H1 (cell line): Measurements from ENCODE around the gene ADAMTS8. TPM values are rescaled to one million over a fixed set of nuclear protein-coding genes. Genes with fewer than 3 reads are reported as not detected.

ENCODE experiments used
- ASH2L ChIP-seq: fragments of 200-600, 300-600 bp; sonication (generic); IDR thresholded peaks from one replicate; pipeline ENCODE4 v1.7.1; 2017; ENCODE audit warnings: low read length
- BCL11A ChIP-seq, 2 experiments: IDR thresholded peaks; one replicate each; pipeline ENCODE4 v1.6.1; 2011; ENCODE audit warnings: low read depth in 2 of 2, low read length in 2 of 2, mild to moderate bottlenecking in 2 of 2
- CHD7 ChIP-seq: fragments of 300-600 bp; sonication (generic); IDR thresholded peaks from 2 replicates; pipeline ENCODE4 v1.7.1; 2012; ENCODE audit warnings: low read length, moderate library complexity, mild to moderate bottlenecking, inconsistent platforms; ENCODE audit not compliant: insufficient replicate concordance
- GABPA ChIP-seq: IDR thresholded peaks from 2 replicates; pipeline ENCODE4 v1.6.1; 2011; ENCODE audit warnings: mild to moderate bottlenecking, low read length, moderate library complexity, borderline replicate concordance; ENCODE audit not compliant: insufficient read depth
- KDM4A ChIP-seq: IDR thresholded peaks from one replicate; pipeline ENCODE4 v1.7.1; 2012; ENCODE audit warnings: low read depth, mild to moderate bottlenecking, moderate library complexity, low read length, inconsistent platforms; ENCODE audit not compliant: severe bottlenecking
- polyA plus RNA-seq, 7 experiments: library from polyadenylated mRNA; depleted of rRNA in 3 of 7; stranded (reverse) in 5 of 7; unstranded in 2 of 7; fragments of >200 nt in 5 of 7; fragments of 200-250 nt in 2 of 7; gene quantifications; 1 replicate in 5 of 7; 2 replicates in 1 of 7; 4 replicates in 1 of 7; pipeline versions ENCODE4 v1.2.1 to v1.2.3, GENCODE V29; 2011 to 2013; ENCODE audit warnings: missing spikeins in 2 of 7, mixed read lengths in 2 of 7
- total RNA-seq: library from RNA; stranded (reverse); fragmentation: NEBNext Ultra II Directional; extraction: Animal tissue kit (Norgen Biotek cat#: 25700); gene quantifications from 2 replicates; pipeline ENCODE4 v1.2.1, GENCODE V29; 2021

Gene ADAMTS8
- total and polyA plus RNA-seq, 2 of the 8 experiments (the other 6 are each of a cell fraction or from before 2014, with no cell fraction given) = 9.3 to 16.6 TPM

GRCh38 chr11:130411223-130411622 is 17.2 kb downstream of the ADAMTS8 start (continued):
- TF ChIP-seq CHD7 = no peak
- no peak for TF ChIP-seq ASH2L
- no peak for TF ChIP-seq BCL11A (IDR thresholded peaks at IDR 0.05; ENCODE audit: low read depth in 2 of 2, low read length in 2 of 2)
- no peak for TF ChIP-seq KDM4A
- no peak for TF ChIP-seq GABPA
